Renal cortical epithelial cell (primary cell): Measurements from ENCODE around the gene RPL7A. TPM values are rescaled to one million over a fixed set of nuclear protein-coding genes. Genes with fewer than 3 reads are reported as not detected.
"Not testable (repeated sequence)": the region's sequence is repeated elsewhere in the genome, so short reads cannot be mapped to it uniquely, and the experiment has no call there.

ENCODE experiments used
- DNase-seq: peaks from one replicate; pipeline ENCODE4 v3.0.0-alpha.2; 2011; ENCODE audit warnings: low read depth
- total RNA-seq: library from RNA; depleted of rRNA; stranded (reverse); fragments of >200 nt; gene quantifications from 2 replicates; pipeline ENCODE4 v1.2.3, GENCODE V29; 2014

The RPL7A gene
- total RNA-seq, 1 donor from 2014 or later: 1,360 TPM

DNA sequence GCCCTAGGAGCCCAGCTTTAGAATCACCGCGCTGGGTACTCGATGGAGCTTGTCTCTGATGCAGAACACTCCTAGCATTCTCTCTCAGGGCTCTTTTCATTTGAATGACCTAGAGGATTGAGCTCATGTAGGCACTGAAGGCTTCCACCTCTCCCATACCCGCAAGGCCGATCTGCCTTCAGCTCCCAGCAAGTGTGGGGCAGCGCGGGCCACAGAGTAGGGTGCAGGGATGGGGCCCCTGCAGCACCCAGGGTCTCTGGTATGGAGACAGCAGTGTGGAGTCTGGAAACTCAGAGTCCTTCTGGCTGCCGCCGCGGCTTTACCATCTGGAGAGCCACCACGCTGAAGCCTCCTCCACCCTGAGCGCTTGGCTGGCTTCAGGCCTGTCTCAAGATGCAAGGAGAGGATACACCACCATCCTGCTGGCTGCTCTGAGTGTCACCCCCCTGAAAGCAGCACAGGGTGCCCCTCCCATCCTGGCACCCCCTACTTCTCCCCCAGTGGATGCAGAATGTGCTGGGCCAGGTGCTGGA, 41.1 kb downstream of the RPL7A start:
- DNase-seq: no peak

DNA sequence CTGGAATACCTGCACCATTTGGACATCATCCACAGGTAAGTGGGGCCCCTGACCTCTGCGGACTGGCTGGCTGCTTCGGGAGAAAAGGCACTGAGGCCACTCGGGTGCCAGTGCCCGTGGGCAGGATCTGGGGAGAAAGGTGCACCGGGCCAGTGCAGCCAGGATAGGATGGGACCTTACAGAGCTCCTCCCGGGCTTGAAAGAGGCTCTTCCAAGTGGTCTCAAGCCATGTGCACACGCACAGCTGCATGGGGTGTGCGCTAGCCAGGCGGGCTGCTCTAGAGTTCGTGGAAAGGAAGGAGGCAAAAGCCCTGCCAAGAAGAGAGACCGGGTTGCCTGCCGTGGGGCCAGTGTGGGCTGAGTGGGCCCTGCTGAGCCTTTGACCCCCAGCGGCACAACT, 41.5 kb downstream of the RPL7A start:
- no peak for DNase-seq

DNA sequence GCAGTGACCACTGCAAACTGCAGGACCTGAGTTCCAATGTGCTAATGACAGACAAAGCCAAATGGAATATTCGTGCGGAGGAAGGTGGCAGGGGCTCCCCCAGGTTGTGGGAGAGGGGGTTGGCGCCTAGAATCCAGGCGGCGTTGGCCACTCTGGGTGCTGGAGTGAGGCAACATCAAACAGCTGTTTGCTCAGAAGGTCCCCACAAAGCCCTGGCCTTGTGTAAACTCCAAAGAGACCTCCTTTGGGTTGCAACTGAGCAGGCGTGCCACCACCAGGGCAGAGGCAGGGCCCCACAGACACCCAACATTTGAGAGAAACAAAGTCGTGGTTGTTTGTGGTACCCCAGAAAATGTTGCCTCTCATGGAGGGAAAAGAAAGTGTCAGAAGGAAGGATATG, 42.7 kb downstream of the RPL7A start:
- DNase-seq: no peak

DNA sequence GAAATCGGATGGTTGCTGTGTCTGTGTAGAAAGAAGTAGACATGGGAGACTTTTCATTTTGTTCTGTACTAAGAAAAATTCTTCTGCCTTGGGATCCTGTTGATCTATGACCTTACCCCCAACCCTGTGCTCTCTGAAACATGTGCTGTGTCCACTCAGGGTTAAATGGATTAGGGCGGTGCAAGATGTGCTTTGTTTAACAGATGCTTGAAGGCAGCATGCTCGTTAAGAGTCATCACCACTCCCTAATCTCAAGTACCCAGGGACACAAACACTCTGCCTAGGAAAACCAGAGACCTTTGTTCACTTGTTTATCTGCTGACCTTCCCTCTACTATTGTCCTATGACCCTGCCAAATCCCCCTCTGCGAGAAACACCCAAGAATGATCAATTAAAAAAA, 43.4 kb downstream of the RPL7A start:
- DNase-seq: not testable (repeated sequence)

DNA sequence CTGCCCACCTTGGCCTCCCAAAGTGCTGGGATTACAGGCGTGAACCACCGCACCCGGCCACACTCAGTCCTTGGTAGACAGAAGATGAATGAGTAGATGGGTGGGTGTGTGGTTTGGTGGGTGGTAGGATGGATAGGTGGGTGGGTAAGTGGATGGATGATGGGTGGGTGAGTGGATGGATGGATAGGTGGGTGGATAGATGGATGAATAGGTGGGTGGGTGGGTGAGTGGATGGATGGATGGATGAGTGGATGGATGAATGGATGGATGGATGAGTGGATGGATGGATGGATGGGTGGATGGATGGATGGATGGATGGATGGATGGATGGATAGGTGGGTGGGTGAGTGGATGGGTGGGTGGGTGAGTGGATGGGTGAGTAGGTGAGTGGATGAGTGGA, 44.3 kb downstream of the RPL7A start:
- DNase-seq: not testable (repeated sequence)

DNA sequence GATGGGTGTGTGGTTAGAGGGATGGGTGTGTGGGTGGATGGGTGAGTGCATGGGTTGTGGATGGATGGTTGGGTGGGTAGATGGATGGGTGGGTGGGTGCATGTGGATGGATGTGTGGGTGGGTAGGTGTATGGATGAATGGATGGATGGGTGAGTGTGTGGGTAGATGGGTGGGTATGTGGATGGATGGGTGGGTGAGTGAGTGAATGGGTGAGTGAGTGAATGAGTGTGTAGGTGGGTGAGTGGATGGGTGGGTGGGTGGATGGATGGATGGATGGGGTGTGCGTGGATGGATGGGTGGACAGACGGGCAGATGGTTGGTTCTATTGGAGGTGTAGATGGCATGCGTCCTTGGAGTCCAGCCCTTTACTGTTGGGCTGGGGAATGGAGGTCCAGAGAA, 45.4 kb downstream of the RPL7A start:
- DNase-seq: no peak

DNA sequence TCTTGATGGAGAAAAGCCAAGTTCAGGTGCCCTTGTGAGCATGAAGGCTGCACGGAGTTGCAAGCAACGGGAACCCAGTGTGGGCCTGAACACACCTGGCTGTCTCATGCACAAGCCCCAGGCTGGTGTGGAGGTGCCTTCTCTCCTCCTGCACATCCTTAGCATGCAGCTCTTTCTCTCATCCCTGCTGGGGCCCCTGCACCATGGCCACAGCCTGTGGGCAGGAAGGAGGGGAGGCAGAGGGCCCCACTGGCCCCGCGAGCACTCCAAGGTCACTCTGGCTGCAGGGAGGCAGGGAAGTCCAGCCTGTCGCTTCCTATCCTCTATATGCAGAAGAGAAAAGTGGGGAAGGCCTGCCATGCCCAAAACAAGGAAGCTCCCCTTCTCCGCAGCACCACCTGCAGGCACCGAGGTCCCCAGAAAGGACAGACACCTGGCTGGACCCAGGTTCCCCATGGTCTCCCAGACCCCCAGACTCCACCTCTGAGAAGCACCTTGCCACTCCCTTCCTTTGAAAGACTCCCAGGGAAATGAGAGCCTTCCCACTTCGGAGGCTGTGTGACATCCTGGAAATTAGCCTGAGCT, 46.8 kb downstream of the RPL7A start:
- DNase-seq: no peak

DNA sequence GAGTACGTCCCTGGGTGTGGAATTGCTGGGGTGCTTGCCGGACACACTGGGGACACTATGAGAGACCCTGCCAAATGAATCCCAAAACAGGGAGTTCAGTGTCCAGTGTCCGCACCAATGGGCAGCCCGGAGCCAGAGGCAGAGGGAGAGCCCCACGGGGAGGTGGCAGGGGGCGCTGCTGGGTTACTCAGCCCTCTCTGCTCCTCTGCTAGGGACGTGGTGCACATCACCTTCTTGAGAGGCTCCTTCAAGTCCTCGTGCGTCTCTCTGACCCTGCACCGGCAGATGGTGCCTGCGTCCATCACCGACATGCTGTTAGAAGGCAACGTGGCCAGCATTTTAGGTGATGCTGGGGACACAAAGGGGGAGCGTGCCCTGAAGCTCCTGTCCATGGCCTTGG, 48.9 kb downstream of the RPL7A start:
- no peak for DNase-seq

DNA sequence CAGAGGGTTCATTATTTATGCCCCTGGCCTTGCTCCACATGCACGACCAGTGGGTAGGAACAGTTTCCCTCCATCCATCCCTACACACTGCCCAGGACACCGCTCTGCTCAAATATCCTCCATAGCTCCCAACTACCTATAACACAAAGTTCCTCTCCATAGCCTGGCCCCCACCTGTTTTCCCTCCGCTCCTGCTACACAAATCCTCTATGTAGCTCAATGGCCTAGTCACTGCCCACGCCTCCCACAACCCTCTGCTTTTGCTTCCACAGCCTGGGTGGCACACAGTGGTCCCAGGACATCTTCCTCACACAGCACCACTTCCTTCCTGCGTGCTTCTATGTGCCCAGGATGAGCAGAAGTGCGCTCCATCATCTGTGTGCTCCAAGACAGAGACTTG, 49.4 kb downstream of the RPL7A start:
- no peak for DNase-seq

DNA sequence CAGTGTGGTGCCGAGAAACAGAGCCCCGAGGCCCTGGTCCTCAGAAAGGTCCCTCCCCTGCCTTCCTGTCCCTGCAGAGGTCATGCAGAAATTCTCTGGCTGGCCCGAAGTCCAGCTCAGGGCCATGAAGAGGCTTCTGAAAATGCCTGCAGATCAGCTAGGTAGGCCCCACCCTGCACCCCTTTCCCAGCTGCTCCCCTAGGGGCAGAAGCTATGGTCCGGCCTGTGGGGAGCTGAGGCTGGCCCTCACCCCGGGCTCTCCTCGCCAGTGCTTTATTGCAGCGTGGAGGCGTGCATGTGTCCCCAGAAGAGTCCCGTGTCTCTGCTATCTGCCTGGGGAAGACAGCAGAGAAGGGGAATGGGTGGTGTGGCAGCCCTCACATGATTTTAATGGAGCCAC, 49.9 kb downstream of the RPL7A start:
- no peak for DNase-seq

DNA sequence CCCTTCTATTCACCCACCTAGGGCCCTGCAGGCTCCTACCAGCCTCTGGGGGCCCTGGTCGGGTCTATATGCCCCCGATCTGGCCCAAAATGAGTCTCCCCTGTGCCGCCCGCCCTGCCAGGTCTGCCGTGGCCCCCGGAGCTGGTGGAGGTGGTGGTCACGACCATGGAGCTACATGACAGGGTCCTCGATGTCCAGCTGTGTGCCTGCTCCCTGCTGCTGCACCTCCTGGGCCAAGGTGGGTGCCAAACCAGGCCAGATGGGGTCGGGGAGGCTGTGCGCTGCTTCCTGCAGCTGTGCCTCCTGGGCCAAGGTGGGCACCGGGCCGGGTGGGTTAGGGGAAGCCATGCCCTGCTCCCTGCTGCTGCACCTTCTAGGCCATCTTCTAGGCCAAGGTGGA, 52.3 kb downstream of the RPL7A start:
- no peak for DNase-seq

Other genes with a start within 250 kb of the RPL7A start
- gene RALGDS, start 227.0 kb upstream of the RPL7A start, total RNA-seq: 16.0 and 35.4 TPM in 2 replicates
- 3.1 and 5.1 TPM in 2 replicates for gene GBGT1, start 184.3 kb upstream of the RPL7A start, total RNA-seq
- gene OBP2B, start 139.0 kb upstream of the RPL7A start, total RNA-seq: not detected in 2 replicates
- 0.17 and 4.5 TPM in 2 replicates for gene ABO, start 73.0 kb upstream of the RPL7A start, total RNA-seq
- 7.5 and 31.4 TPM in 2 replicates for gene SURF6, start 12.0 kb upstream of the RPL7A start, total RNA-seq
- gene MED22, start 87 bp upstream of the RPL7A start, total RNA-seq: 17.7 and 31.6 TPM in 2 replicates
- gene SURF1, start 8.3 kb downstream of the RPL7A start, total RNA-seq: 18.4 and 18.6 TPM in 2 replicates
- gene SURF2, start 8.3 kb downstream of the RPL7A start, total RNA-seq: 9.9 and 32.3 TPM in 2 replicates
- 284 and 363 TPM in 2 replicates for gene SURF4, start 27.8 kb downstream of the RPL7A start, total RNA-seq
- gene STKLD1, start 28.1 kb downstream of the RPL7A start, total RNA-seq: 0.35 and 0.40 TPM in 2 replicates
- 10.8 and 25.3 TPM in 2 replicates for gene REXO4, start 69.8 kb downstream of the RPL7A start, total RNA-seq
- gene ADAMTS13, start 74.1 kb downstream of the RPL7A start, total RNA-seq: 0.52 and 6.0 TPM in 2 replicates
- gene CACFD1, start 111.8 kb downstream of the RPL7A start, total RNA-seq: 9.2 and 22.0 TPM in 2 replicates
- gene SLC2A6, start 130.9 kb downstream of the RPL7A start, total RNA-seq: 21.7 and 60.1 TPM in 2 replicates
- gene MYMK, start 176.7 kb downstream of the RPL7A start, total RNA-seq: not detected in 2 replicates
- gene ADAMTSL2, start 186.5 kb downstream of the RPL7A start, total RNA-seq: 0.05 TPM in 1 of 2 replicates, not detected in the other